Neural progenitor cell (in vitro differentiated cells): Measurements from ENCODE around the gene GPR132. TPM values are rescaled to one million over a fixed set of nuclear protein-coding genes. Genes with fewer than 3 reads are reported as not detected.

ENCODE experiments used
- DNase-seq: peaks from one replicate; pipeline ENCODE4 v3.0.0-alpha.2; 2016; ENCODE audit warnings: low spot score
- H2AFZ ChIP-seq: fragments of 200-600 bp; sonication (generic); replicated peaks from 2 replicates; pipeline ENCODE4 v1.6.1; 2016; ENCODE audit warnings: antibody characterized with exemption
- H3F3A ChIP-seq: fragments of 200-600 bp; sonication (generic); 2 replicates; pipeline ENCODE4 v1.6.1; 2016; ENCODE audit warnings: antibody characterized with exemption, low read depth
- H3K27ac ChIP-seq: fragments of 200-600 bp; sonication (generic); 2 replicates; pipeline ENCODE4 v1.5.1; 2016; ENCODE audit warnings: mild to moderate bottlenecking
- H3K27me3 ChIP-seq: fragments of 200-600 bp; sonication (generic); 2 replicates; pipeline ENCODE4 v1.6.1; 2016; ENCODE audit warnings: mild to moderate bottlenecking, moderate library complexity
- H3K36me3 ChIP-seq: fragments of 200-600 bp; sonication (generic); 2 replicates; pipeline ENCODE4 v1.5.1; 2016
- H3K4me1 ChIP-seq: fragments of 200-600 bp; sonication (generic); 2 replicates; pipeline ENCODE4 v1.6.1; 2016; ENCODE audit warnings: mixed run types
- H3K4me2 ChIP-seq: fragments of 200-600 bp; sonication (generic); 2 replicates; pipeline ENCODE4 v1.6.1; 2016
- H3K4me3 ChIP-seq: fragments of 200-600 bp; sonication (generic); 2 replicates; pipeline ENCODE4 v1.5.1; 2016
- H3K79me2 ChIP-seq: fragments of 200-600 bp; sonication (generic); 2 replicates; pipeline ENCODE4 v1.6.1; 2016; ENCODE audit warnings: low read depth
- H3K9ac ChIP-seq: fragments of 200-600 bp; sonication (generic); 2 replicates; pipeline ENCODE4 v1.6.1; 2016
- H3K9me3 ChIP-seq: fragments of 200-600 bp; sonication (generic); 2 replicates; pipeline ENCODE4 v1.5.1; 2016; ENCODE audit warnings: low read depth
- H4K20me1 ChIP-seq: fragments of 200-600 bp; sonication (generic); 2 replicates; pipeline ENCODE4 v1.6.1; 2016; ENCODE audit warnings: low read depth
- H3K27ac Mint-ChIP-seq: 3 replicates; pipeline ENCODE4 v1.8.0; 2021; ENCODE audit warnings: mixed read lengths
- H3K27me3 Mint-ChIP-seq: 2 replicates; pipeline ENCODE4 v1.8.0; 2022; ENCODE audit warnings: low read depth, mild to moderate bottlenecking, inconsistent platforms, moderate library complexity, mixed read lengths; ENCODE audit not compliant: insufficient read depth
- H3K36me3 Mint-ChIP-seq: 3 replicates; pipeline ENCODE4 v1.8.0; 2021; ENCODE audit warnings: mixed read lengths
- H3K4me1 Mint-ChIP-seq: 3 replicates; pipeline ENCODE4 v1.8.0; 2021; ENCODE audit warnings: mixed read lengths
- H3K4me3 Mint-ChIP-seq: 3 replicates; pipeline ENCODE4 v1.8.0; 2021; ENCODE audit warnings: mild to moderate bottlenecking, moderate library complexity, mixed read lengths
- H3K9me3 Mint-ChIP-seq: 3 replicates; pipeline ENCODE4 v1.8.0; 2020; ENCODE audit warnings: mixed read lengths
- EZH2 ChIP-seq: fragments of 200-600 bp; sonication (generic); IDR thresholded peaks from 2 replicates; pipeline ENCODE4 v1.6.1; 2017; ENCODE audit warnings: antibody characterized with exemption, mild to moderate bottlenecking, moderate library complexity
- EZH2phosphoT487 ChIP-seq: fragments of 200-600 bp; sonication (generic); IDR thresholded peaks from 2 replicates; pipeline ENCODE4 v1.6.1; 2017; ENCODE audit warnings: antibody characterized with exemption
- total RNA-seq: library from RNA; depleted of rRNA; stranded (reverse); fragments of >200 nt; gene quantifications from 2 replicates; pipeline ENCODE4 v1.2.3, GENCODE V29; 2015; ENCODE audit warnings: low replicate concordance
- TF ChIP-seq, protein P1 (sequence below): fragments of 200-600 bp; sonication (generic); IDR thresholded peaks from 2 replicates; pipeline ENCODE4 v1.5.1; 2017; ENCODE audit warnings: antibody characterized with exemption, mild to moderate bottlenecking

Gene GPR132
- total RNA-seq, 1 donor from 2014 or later, result 0.51 TPM

DNA sequence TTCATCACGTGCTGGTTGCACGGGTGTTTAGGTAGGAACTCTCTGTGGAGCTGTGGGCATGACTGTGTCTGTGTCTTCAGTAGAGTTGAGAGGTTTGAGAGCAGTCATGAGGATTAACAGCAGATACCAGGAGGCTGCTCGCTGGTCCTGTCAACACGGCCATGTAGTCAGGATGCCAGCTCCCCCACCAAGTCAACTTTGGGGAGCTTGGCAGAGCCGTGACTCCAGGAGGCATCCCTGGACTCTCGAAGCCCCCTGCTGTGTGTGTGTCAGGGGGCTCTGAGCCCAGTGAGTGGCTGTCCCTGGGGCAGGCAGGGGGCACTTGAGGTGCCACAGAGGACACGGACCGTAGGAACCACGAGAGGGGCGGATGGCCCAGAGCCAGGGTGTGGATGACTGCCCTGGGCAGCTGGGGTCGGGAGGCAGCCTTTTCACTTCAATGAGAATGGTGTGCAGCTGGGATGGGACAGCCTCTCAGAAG is 7.2 kb upstream of the GPR132 start:
- no peak overlapping the region for H3K4me3 ChIP-seq
- H3K79me2 ChIP-seq, result no peaks in the 10 kb centered on the region
- no peak overlapping the region for H3K27ac ChIP-seq
- H3K36me3 ChIP-seq, result no peaks in the 10 kb centered on the region
- Mint-ChIP-seq H3K4me1 (peaks cover 6% of the 10 kb centered on the region), H3K4me3 (no peak overlapping the region), H3K9me3 (no peaks in the 10 kb centered on the region), H3K27me3 (peaks cover 2% of the 10 kb centered on the region), H3K36me3 (no peaks in the 10 kb centered on the region), H3K27ac (no peak overlapping the region)
- H3K27me3 ChIP-seq, result no peaks in the 10 kb centered on the region
- H2AFZ ChIP-seq, result no peak overlapping the region
- TF ChIP-seq EZH2phosphoT487 (no peak), EZH2 (no peak)
- TF ChIP-seq, protein P1, sequence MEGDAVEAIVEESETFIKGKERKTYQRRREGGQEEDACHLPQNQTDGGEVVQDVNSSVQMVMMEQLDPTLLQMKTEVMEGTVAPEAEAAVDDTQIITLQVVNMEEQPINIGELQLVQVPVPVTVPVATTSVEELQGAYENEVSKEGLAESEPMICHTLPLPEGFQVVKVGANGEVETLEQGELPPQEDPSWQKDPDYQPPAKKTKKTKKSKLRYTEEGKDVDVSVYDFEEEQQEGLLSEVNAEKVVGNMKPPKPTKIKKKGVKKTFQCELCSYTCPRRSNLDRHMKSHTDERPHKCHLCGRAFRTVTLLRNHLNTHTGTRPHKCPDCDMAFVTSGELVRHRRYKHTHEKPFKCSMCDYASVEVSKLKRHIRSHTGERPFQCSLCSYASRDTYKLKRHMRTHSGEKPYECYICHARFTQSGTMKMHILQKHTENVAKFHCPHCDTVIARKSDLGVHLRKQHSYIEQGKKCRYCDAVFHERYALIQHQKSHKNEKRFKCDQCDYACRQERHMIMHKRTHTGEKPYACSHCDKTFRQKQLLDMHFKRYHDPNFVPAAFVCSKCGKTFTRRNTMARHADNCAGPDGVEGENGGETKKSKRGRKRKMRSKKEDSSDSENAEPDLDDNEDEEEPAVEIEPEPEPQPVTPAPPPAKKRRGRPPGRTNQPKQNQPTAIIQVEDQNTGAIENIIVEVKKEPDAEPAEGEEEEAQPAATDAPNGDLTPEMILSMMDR, result no peak
- no peaks in the 10 kb centered on the region for H4K20me1 ChIP-seq
- no peak overlapping the region for H3K4me2 ChIP-seq
- DNase-seq, result no peak
- H3K9me3 ChIP-seq, result no peaks in the 10 kb centered on the region
- H3K9ac ChIP-seq, result no peak overlapping the region
- H3F3A ChIP-seq, result peaks cover 5% of the 10 kb centered on the region
- H3K4me1 ChIP-seq, result peaks cover 24% of the 10 kb centered on the region

DNA sequence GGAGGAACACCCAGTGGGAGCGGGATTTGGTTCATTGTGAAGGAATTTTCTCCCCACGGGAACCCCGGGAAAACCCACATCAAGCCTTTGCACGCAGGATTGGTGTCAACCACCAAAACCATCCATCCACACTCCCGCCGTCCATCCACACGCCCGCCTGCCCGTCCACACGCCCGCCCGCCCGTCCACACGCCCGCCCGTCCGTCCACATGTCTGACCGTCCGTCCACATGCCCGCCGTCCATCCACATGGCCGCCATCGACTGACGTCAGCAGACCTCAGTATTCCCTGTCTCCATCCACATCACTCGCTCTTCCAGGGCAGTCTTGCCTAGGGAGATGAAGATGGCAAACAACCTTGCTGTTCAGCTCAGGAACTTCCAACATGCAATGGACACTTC is 6.7 kb upstream of the GPR132 start:
- Mint-ChIP-seq H3K4me3 (no peak overlapping the region), H3K27me3 (peaks cover 2% of the 10 kb centered on the region), H3K27ac (no peak overlapping the region), H3K36me3 (no peaks in the 10 kb centered on the region), H3K9me3 (no peaks in the 10 kb centered on the region), H3K4me1 (peaks cover 6% of the 10 kb centered on the region)
- Histone ChIP-seq H3K9me3 (no peaks in the 10 kb centered on the region), H3K4me3 (no peak overlapping the region), H2AFZ (no peak overlapping the region), H3K4me2 (no peak overlapping the region), H3K36me3 (no peaks in the 10 kb centered on the region), H3K79me2 (no peaks in the 10 kb centered on the region), H3K27me3 (no peaks in the 10 kb centered on the region), H4K20me1 (no peaks in the 10 kb centered on the region), H3K4me1 (peaks cover 24% of the 10 kb centered on the region), H3K27ac (no peak overlapping the region), H3F3A (peaks cover 5% of the 10 kb centered on the region), H3K9ac (no peak overlapping the region)
- TF ChIP-seq, protein P1, result no peak
- TF ChIP-seq EZH2, result no peak
- TF ChIP-seq EZH2phosphoT487, result no peak
- no peak for DNase-seq

DNA sequence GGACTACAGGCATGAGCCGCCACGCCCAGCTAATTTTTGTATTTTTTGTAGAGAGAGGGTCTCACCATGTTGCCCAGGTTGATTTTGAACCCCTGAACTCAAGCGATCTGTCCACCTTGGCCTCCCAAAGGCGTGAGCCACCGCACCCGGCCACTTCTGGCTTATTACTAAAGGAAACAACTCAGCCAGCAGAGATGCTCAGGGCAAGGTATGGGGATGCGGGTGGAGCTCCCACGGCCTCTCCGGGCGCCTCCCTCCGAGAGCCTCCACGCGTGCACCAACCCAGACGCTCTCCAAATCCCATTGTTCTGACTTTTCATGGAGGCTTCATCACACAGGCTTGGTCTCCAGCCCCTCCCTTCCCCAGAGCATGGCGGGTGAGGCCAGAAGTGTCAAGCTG is 6.1 kb upstream of the GPR132 start:
- Histone ChIP-seq H3K9me3 (no peaks in the 10 kb centered on the region), H3K4me1 (peaks cover 22% of the 10 kb centered on the region), H3K4me3 (no peak overlapping the region), H3K9ac (no peak overlapping the region), H2AFZ (no peak overlapping the region), H3K79me2 (no peaks in the 10 kb centered on the region), H3K4me2 (no peak overlapping the region), H4K20me1 (no peaks in the 10 kb centered on the region), H3K27me3 (no peaks in the 10 kb centered on the region), H3F3A (peaks cover 5% of the 10 kb centered on the region), H3K36me3 (no peaks in the 10 kb centered on the region), H3K27ac (no peak overlapping the region)
- Mint-ChIP-seq H3K27me3 (peaks cover 2% of the 10 kb centered on the region), H3K4me3 (no peak overlapping the region), H3K27ac (peak overlapping the region; percentile 85), H3K4me1 (peaks cover 3% of the 10 kb centered on the region), H3K9me3 (no peaks in the 10 kb centered on the region), H3K36me3 (no peaks in the 10 kb centered on the region)
- TF ChIP-seq, protein P1, result no peak
- no peak for TF ChIP-seq EZH2phosphoT487
- TF ChIP-seq EZH2, result no peak
- DNase-seq, result no peak
